RWPE2 (cell line): ENCODE measurements around the gene GRB14.

Experiments used
- ATAC-seq: fragments of 200-7000 bp; cut with Tn5 transposase; 3 replicates; pipeline ENCODE4 v1.9.1; 2021; ENCODE audit warnings: low read depth
- DNase-seq: peaks from one replicate; pipeline ENCODE4 v3.0.0-alpha.2; 2020; ENCODE audit warnings: low spot score
- H3K27ac ChIP-seq: fragments of 450-650 bp; 2 replicates; pipeline ENCODE4 v1.5.1; 2017; ENCODE audit warnings: mild to moderate bottlenecking; ENCODE audit not compliant: poor library complexity, severe bottlenecking
- H3K27me3 ChIP-seq: fragments of 250-450 bp; sonication (Bioruptor Pico); 2 replicates; pipeline ENCODE4 v1.5.1; 2021; ENCODE audit warnings: mild to moderate bottlenecking, moderate library complexity; ENCODE audit not compliant: insufficient read depth, poor library complexity, severe bottlenecking
- H3K36me3 ChIP-seq: fragments of 250-450 bp; sonication (Bioruptor Pico); 2 replicates; pipeline ENCODE4 v1.5.1; 2020; ENCODE audit warnings: low read depth, mild to moderate bottlenecking, moderate library complexity
- H3K4me1 ChIP-seq: fragments of 250-450 bp; sonication (Bioruptor Pico); 2 replicates; pipeline ENCODE4 v1.5.1; 2021; ENCODE audit warnings: mild to moderate bottlenecking, moderate library complexity; ENCODE audit not compliant: insufficient read depth, poor library complexity, severe bottlenecking
- H3K4me3 ChIP-seq: fragments of 250-450 bp; sonication (Bioruptor Pico); 2 replicates; pipeline ENCODE4 v1.5.1; 2021; ENCODE audit warnings: mild to moderate bottlenecking, moderate library complexity; ENCODE audit not compliant: severe bottlenecking
- H3K9me3 ChIP-seq: fragments of 250-450 bp; sonication (Bioruptor Pico); 2 replicates; pipeline ENCODE4 v1.5.1; 2021; ENCODE audit warnings: mild to moderate bottlenecking, moderate library complexity; ENCODE audit not compliant: severe bottlenecking
- CTCF ChIP-seq: fragments of 450-650 bp; IDR thresholded peaks from one replicate; pipeline ENCODE4 v1.5.1; 2017; ENCODE audit warnings: mild to moderate bottlenecking, moderate library complexity; ENCODE audit not compliant: poor library complexity, severe bottlenecking

Gene GRB14

GRCh38 chr2:164538240-164538866 is 82.9 kb downstream of the GRB14 start:
- peak; percentile 61; the same call in 2 of the 3 replicates for ATAC-seq
- peak; percentile 82 for TF ChIP-seq CTCF
- Histone ChIP-seq H3K27me3 (no peaks in the 10 kb centered on the region), H3K4me1 (peaks cover 8% of the 10 kb centered on the region), H3K36me3 (no peaks in the 10 kb centered on the region), H3K4me3 (no peak overlapping the region), H3K27ac (no peak overlapping the region), H3K9me3 (no peaks in the 10 kb centered on the region)
- no peak for DNase-seq

- H3K27ac ChIP-seq: no peak overlapping the region
- H3K36me3 ChIP-seq: no peaks in the 10 kb centered on the region
- no peak for ATAC-seq
- no peaks in the 10 kb centered on the region for H3K9me3 ChIP-seq
- DNase-seq: no peak
- no peak for TF ChIP-seq CTCF
- H3K4me1 ChIP-seq: no peaks in the 10 kb centered on the region
- no peaks in the 10 kb centered on the region for H3K27me3 ChIP-seq
- H3K4me3 ChIP-seq: no peak overlapping the region
Observed at GRCh38 chr2:164535280-164536025, 85.8 kb downstream of the GRB14 start.

- DNase-seq (no peak), ATAC-seq (no peak)
- Histone ChIP-seq H3K9me3 (no peaks in the 10 kb centered on the region), H3K4me1 (peaks cover 2% of the 10 kb centered on the region), H3K36me3 (no peaks in the 10 kb centered on the region), H3K27ac (no peak overlapping the region), H3K27me3 (no peaks in the 10 kb centered on the region), H3K4me3 (no peak overlapping the region)
- no peak for TF ChIP-seq CTCF
Observed at GRCh38 chr2:164530464-164530863, 90.8 kb downstream of the GRB14 start.

GRCh38 chr2:164523726-164524125 is 97.6 kb downstream of the GRB14 start:
- TF ChIP-seq CTCF: no peak
- Histone ChIP-seq H3K36me3 (no peaks in the 10 kb centered on the region), H3K9me3 (no peaks in the 10 kb centered on the region), H3K27ac (no peak overlapping the region), H3K4me1 (peaks cover 2% of the 10 kb centered on the region), H3K4me3 (no peak overlapping the region), H3K27me3 (no peaks in the 10 kb centered on the region)
- ATAC-seq (no peak), DNase-seq (no peak)

GRCh38 chr2:164523009-164523408 is 98.3 kb downstream of the GRB14 start:
- H3K27ac ChIP-seq: no peak overlapping the region
- TF ChIP-seq CTCF: no peak
- no peaks in the 10 kb centered on the region for H3K36me3 ChIP-seq
- no peaks in the 10 kb centered on the region for H3K9me3 ChIP-seq
- DNase-seq: no peak
- peaks cover 2% of the 10 kb centered on the region for H3K4me1 ChIP-seq
- no peaks in the 10 kb centered on the region for H3K27me3 ChIP-seq
- H3K4me3 ChIP-seq: no peak overlapping the region
- ATAC-seq: no peak
